HG02885 (cell line): ENCODE measurements around the gene SELENOH.
A peak's percentile ranks its signal among the peaks of the same experiment; 100 is the strongest.
"Not testable (repeated sequence)": the region's sequence is repeated elsewhere in the genome, so short reads cannot be mapped to it uniquely, and the experiment has no call there.

ENCODE experiments used
- ATAC-seq: cut with Tn5 transposase; IDR thresholded peaks from one replicate; pipeline ENCODE4 v1.9.1; 2021; ENCODE audit warnings: mild to moderate bottlenecking; ENCODE audit not compliant: unreplicated experiment, poor library complexity

The SELENOH gene

DNA sequence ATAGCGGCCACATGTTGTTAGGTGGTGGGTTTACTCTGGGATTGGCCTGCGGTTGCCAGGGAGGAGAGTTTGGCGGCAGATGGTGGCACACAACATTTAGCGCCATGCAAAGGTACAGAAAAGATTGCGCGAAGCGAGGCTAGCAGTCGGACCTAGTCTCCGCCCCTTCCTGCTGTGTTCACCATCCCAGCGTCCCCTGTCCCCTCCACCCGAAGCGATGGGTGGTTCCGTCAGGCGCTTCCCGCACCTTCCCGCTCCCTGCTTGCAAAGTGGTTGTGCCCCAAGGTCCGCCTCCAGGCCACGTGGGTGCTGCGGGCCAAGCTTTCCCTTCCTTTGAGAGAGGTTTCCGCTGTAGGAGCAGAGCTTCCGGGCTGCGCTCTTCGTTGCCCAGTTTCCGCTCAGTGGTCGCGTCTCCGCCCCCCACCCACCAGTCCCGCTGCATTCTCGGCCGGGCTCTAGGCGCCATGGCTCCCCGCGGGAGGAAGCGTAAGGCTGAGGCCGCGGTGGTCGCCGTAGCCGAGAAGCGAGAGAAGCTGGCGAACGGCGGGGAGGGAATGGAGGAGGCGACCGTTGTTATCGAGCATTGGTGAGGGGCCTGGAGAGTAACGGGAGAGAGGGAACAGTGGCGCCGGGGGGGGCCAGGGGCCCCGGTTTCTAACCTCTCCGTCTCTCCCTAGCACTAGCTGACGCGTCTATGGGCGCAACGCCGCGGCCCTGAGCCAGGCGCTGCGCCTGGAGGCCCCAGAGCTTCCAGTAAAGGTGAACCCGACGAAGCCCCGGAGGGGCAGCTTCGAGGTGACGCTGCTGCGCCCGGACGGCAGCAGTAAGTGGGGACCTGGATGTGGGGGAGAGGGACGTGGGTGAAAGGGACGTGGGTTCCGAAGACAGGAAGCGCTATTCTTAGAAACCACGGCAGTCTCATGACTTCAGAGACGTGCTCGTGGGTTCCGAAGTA lies at the start of gene SELENOH:
SELENOH (plus strand) TSS at position 360 of the 955 bp plus-strand sequence; CDS start at position 465, 105 bp downstream.
- peak; percentile 86 for ATAC-seq

- ATAC-seq = no peak
These were observed 42.4 kb upstream of the SELENOH start for GRCh38 chr11:57698843-57699365.

- ATAC-seq = no peak
These were observed 41.5 kb upstream of the SELENOH start for GRCh38 chr11:57699813-57700212.

DNA sequence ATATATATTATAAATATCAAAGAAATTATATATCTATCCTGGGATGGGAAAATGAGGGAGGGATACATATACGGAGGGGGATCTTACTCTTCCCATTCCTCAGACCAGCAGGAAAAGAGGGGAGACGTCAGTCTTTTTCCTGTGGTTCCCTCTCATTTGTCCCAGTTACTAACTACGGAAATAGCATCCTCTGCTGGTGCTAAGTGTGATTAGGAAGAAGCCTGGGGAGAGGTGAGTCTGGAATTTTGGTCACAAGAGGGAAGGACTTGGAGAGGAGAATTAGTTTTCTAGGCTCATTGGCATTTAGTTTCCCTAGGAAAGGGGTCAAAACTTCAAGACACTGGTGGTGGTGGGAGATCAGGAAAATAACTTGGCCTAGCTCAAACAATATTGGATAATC lies 40.9 kb upstream of the SELENOH start:
- ATAC-seq = no peak

- no peak for ATAC-seq
These were observed 38.0 kb upstream of the SELENOH start for GRCh38 chr11:57703341-57703740.

DNA sequence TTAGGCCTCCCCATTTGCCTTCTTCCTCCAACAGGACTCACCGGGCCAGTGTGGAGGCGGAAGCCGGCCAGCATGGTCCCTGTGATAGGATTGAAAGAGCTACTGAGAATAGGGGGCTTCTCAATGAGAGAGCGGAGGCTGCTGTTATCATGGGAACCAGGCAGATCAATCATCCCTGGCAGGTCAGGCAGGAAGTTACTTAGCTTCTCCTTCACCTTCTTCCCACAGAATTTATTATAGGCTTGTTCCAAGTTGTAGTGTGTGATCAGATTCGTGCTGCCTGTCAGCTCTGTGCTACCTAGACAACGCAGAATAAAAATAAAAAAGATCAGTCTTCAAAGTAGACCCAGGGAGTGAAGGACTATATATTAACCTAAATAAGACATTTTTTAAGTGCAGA lies 36.4 kb upstream of the SELENOH start:
- ATAC-seq = no peak

- ATAC-seq = not testable (repeated sequence)
These were observed 35.9 kb upstream of the SELENOH start for GRCh38 chr11:57705432-57705831.

DNA sequence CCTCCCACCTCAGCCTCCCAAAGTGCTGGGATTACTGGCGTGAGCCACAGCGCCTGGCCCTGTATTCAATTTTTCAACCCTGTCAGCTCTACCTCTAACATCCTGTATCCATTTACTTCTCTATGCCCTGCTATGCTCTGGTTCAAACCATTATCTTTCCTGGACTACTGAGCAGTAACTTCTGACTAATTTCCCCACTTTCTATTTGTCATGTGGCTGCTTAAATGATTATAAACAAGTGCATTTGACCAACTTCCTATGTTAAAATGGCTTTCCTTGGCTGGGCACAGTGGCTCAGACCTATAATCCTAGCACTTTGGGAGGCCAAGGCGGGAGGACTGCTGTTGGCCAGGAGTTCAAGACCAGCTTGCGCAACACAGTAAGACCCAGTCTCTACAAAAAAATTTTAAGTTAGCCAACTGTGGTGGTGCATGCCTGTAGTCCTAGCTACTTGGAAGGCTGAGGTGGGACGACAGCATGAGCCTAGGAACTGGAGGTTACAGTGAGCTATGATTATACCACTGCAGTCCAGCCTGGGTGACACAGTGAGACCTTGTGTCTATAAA lies 31.4 kb upstream of the SELENOH start:
- no peak for ATAC-seq

DNA sequence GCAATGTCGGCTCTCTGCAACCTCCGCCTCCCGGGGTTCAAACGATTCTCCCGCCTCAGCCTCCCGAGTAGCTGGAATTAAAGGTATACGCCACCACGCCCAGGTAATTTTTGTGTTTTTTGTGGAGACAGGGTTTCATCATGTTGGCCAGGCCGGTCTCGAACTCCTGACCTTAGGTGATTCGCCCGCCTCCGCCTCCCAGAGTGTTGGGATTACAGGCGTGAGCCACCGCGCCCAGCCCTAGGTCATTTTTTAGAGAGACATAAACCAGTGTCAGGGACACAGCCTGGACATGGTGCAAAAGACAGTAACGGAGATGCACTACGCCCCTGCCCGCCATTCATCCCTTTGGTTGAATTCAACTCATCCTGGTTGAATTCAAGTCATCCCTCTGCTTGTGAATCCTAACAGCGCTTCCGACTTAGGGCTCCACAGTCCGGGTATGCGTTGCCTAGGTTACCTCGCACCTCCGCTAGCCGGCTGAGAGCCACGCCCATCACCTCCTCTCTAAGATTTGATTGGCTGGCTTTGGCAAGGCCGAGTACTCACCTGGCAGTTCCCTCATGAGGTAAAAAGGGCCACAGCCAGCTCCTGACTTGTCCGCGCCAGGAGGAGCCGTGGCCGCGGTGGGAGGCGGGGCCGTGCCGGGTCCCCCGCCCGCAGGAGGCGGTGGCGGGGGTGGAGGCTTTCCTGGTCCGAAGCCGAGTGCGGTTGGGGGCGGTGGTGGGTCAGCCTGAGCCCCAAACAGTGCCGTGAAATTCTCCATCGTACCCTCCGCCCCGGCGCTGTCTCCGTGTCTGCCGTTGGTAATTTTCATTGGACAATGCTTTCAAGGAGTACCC lies 29.7 kb upstream of the SELENOH start, which contains the start of gene MED19:
MED19 (minus strand) TSS at position 802 of the 842 bp plus-strand sequence; CDS start at position 766, 36 bp downstream.
- ATAC-seq = peak; percentile 44

DNA sequence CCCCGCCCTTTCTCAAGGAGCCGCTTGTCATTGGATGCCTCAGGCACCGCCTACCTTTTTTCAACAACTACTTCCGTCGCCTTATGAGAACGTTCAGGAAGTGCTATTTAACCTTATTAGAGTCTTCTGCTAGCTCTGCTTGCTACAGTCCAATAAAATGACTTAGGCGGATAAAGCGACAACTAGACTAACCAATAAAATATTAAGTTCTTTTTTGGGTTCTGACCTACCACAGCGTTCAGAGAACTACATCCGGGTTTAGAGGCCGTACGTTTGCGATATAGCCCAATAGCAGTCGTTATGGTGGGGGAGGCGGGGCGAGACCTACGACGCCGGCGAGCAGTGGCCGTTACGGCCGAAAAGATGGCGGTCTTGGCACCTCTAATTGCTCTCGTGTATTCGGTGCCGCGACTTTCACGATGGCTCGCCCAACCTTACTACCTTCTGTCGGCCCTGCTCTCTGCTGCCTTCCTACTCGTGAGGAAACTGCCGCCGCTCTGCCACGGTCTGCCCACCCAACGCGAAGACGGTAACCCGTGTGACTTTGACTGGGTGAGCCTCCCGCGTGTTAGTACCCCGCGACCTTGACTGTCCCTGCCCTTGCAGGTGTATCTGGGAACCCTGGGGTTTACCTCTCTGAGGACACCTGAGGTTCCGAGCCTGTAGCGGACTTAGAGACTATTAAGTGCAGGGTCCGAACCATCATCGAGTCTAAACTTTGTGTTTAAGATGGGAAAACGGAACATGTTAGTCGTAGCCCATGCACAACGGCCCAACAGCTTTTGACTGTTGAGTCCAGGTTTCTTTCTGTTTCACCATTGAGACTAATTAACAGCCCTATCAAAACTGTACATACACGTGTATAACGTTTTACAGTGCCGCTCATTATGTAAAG lies 28.8 kb upstream of the SELENOH start, which contains the start of gene TMX2:
TMX2 (plus strand) TSS at position 338 of the 895 bp plus-strand sequence; CDS start at position 364, 26 bp downstream.
- peak; percentile 94 for ATAC-seq

- ATAC-seq = no peak
These were observed 27.5 kb upstream of the SELENOH start for GRCh38 chr11:57713835-57714234.

GRCh38 chr11:57716726-57717125 lies 24.6 kb upstream of the SELENOH start:
- ATAC-seq = not testable (repeated sequence)

DNA sequence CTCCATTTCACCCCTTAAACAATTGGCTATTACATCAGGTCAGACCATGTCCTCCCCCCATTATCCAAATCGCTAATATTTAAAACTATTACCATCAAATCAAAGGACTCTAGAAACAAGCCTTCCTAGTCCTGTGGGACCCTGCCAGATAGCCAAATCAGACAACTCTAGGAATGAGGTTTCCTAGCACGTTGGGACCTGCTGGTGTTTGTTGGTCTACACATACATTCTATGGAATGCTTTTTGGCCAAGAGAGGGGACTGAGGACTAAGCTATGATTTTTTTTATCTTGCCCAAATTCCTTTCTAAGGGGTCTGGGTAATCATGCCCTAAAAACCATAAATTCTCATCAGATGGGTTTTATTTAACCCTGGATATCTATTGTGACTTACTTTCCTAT lies 14.1 kb upstream of the SELENOH start:
- ATAC-seq = no peak

DNA sequence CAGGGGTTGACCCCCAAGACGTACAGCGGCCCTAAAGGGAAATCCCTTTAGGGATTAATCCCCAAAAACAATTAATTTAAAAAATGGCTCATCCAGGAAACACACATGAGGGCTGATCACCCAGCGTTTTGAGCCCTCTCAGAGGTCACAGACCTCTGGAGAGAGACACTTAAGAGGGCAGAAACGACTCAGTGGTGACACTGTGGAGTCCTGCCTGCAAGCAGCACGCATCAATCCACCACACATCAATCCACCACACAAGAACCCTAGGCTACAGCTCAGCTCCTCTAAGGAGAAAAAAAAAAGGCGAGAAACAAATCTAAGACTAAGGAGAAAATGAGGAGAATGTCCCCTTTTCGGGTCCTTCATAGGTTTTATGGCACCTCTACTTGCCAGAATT lies 12.5 kb upstream of the SELENOH start:
- ATAC-seq = peak; percentile 60

DNA sequence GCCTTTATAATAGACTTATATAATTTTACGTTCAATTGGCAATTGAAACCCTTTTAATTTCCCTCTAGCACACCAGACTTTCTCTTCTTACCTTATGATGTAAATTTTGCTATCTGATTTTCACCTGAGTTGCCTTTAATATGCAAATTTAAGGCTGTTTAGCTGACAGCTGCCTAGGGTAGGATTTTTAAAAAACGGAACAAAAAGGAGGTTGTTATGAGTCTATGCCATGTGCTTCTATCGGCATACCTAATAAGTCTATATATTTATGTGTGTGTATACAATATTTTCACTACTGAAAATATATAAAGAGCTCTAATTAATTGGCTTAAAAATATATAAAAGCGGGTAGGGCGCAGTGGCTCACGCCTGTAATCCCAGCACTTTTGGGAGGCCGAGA lies 11.8 kb upstream of the SELENOH start:
- ATAC-seq = peak; percentile 57

DNA sequence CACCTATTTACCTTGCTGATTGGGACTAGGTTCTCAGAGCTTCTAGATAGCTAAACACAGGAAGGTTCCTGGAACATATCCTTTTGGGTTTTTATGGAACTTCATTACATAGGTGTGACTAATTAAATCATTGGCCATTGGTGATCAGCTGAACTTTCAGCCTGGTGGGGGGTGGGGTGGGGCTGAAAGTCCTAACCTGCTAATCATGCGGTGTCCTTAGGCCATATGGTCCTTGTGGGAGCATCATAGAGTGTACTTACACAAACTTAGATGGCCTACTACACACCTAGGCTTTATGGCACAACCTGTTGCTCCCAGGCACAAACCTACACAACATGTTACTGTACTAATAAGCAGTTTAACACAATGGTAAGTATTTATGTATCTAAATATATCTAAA lies 8.6 kb upstream of the SELENOH start:
- ATAC-seq = no peak

DNA sequence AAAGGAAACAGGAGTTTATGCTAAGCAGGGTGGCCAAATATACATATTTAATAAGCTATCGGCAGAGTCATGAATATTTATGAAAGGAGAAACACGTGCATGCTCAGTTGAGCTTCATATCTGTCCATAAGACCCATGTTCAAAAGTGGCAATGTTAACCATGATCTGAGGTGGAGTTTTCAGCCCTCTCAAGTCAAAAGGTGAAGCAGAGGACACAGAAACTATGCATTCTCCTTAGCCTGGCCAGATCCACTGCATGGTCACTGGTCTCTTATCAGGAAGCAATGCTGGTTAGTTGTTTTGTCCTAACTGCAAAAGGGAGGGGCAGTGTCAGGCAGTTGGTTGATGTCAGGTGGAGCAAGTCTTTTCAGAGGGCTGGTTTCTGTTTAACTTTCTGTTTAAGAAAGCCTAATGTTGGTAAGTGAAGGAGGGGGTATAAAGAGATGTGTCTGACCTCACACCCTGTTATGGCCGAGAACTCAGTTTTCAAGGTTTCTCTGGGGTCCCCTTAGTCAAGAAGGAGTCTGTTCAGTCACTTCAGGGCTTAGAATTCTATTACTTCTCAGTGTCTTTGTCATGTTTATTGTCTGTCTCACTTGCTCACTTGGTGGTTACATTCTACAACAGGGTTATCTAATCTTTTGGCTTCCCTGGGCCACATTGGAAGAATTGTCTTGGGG lies 5.5 kb upstream of the SELENOH start:
- ATAC-seq = no peak

DNA sequence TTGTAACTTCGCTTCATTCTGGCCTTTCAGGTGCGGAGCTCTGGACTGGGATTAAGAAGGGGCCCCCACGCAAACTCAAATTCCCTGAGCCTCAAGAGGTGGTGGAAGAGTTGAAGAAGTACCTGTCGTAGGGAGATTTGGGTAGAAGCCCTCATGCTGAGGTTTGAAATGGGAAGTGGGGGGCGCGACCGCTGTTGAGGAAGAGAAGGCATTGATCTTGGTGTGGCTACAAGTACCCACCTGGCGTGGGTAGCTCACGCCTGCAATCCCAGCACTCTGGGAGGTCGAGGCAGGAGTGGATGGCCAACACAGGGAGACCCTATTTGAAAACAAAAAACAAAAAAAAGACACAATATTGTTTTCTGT lies 779 bp downstream of the SELENOH start:
- ATAC-seq = no peak

- ATAC-seq = no peak
These were observed 3.1 kb downstream of the SELENOH start for GRCh38 chr11:57744357-57744756.
